Measurements from ENCODE around the gene OR10A5. TPM values are rescaled to one million over a fixed set of nuclear protein-coding genes. Genes with fewer than 3 reads are reported as not detected.

Gene OR10A5
- total RNA-seq, 5 donors from 2014 or later (not counting 1 experiment from before 2014, with no cell fraction given): not detected

- Mint-ChIP-seq H3K27ac (no peak overlapping the region), H3K9me3 (no peaks in the 10 kb centered on the region), H3K4me1 (no peaks in the 10 kb centered on the region), H3K27me3 (peaks cover 19 to 23% of the 10 kb centered on the region in 2 donors), H3K4me3 (no peak overlapping the region), H3K36me3 (no peaks in the 10 kb centered on the region)
- ChIA-PET POLR2A (no interaction called here), CTCF (no interaction called here)
- H3K4me3 ChIP-seq (ENCODE audit: control insufficient read depth in 1 of 2, extremely low read depth in 1 of 2, low read length in 1 of 2): no peak overlapping the region
- H3K27me3 ChIP-seq (replicated peaks in 1 of 2; ENCODE audit: control insufficient read depth in 2 of 2, extremely low read depth in 1 of 2, insufficient read depth in 2 of 2, low read length in 1 of 2): no peaks in the 10 kb centered on the region
- no peaks in the 10 kb centered on the region for H3K36me3 ChIP-seq (ENCODE audit: control insufficient read depth in 2 of 2, extremely low read depth in 1 of 2, insufficient read depth in 1 of 2, low read length in 1 of 2)
- no peaks in the 10 kb centered on the region for H3K9me3 ChIP-seq
- ATAC-seq (replicated peaks in 1 of 4): no peak
- no peaks in the 10 kb centered on the region for H3K4me1 ChIP-seq (ENCODE audit: control insufficient read depth in 1 of 2, extremely low read depth in 1 of 2, insufficient read depth in 2 of 2, low read length in 2 of 2)
- H3K27ac ChIP-seq (ENCODE audit: low read length): no peak overlapping the region
- no peak for DNase-seq
These were observed 49.5 kb downstream of the OR10A5 start for GRCh38 chr11:6895010-6895409.

Other genes starting within 250 kb of the OR10A5 start
- gene RRP8, start 242.1 kb upstream of the OR10A5 start, total RNA-seq: 10 to 100 TPM; 24.5 to 35.5 (median 32.2) TPM
- 100 to 1,000 TPM in 2 of 5 donors, 10 to 100 TPM in 3; 49.3 to 111 (median 99.4) TPM for gene ILK, start 241.9 kb upstream of the OR10A5 start, total RNA-seq
- gene TAF10, start 233.5 kb upstream of the OR10A5 start, total RNA-seq: 100 to 1,000 TPM in 4 of 5 donors, 10 to 100 TPM in 1; 99.4 to 152 (median 144) TPM
- gene TPP1, start 226.3 kb upstream of the OR10A5 start, total RNA-seq: 100 to 1,000 TPM in 3 of 5 donors, 10 to 100 TPM in 2; 67.4 to 168 (median 132) TPM
- 10 to 100 TPM in 3 of 5 donors, 1 to 10 TPM in 2; 4.9 to 14.8 (median 10.4) TPM for gene DCHS1, start 189.9 kb upstream of the OR10A5 start, total RNA-seq
- 10 to 100 TPM; 12.1 to 33.1 (median 30.2) TPM for gene MRPL17, start 162.3 kb upstream of the OR10A5 start, total RNA-seq
- gene OR2AG2, start 73.7 kb upstream of the OR10A5 start, total RNA-seq: not detected
- gene OR2AG1, start 62.7 kb upstream of the OR10A5 start, total RNA-seq: not detected
- under 1 TPM in 1 of 5 donors, not detected in 4; 0.35 TPM for gene OR6A2, start 46.0 kb upstream of the OR10A5 start, total RNA-seq
- not detected for gene OR10A2, start 17.4 kb downstream of the OR10A5 start, total RNA-seq
- not detected for gene OR10A4, start 30.9 kb downstream of the OR10A5 start, total RNA-seq
- gene OR2D2, start 46.8 kb downstream of the OR10A5 start, total RNA-seq: not detected
- not detected for gene OR2D3, start 75.3 kb downstream of the OR10A5 start, total RNA-seq
- gene ZNF215, start 80.7 kb downstream of the OR10A5 start, total RNA-seq: under 1 TPM in 4 of 5 donors, not detected in 1; 0.10 to 0.70 (median 0.39) TPM
- not detected for gene ZNF214, start 174.7 kb downstream of the OR10A5 start, total RNA-seq
- gene NLRP14, start 174.8 kb downstream of the OR10A5 start, total RNA-seq: under 1 TPM in 1 of 5 donors, not detected in 4; 0.13 TPM
- gene RBMXL2, start 243.3 kb downstream of the OR10A5 start, total RNA-seq: not detected

Data from T-cell (primary cell).